ENCODE measurements around the gene TBC1D10B.

GRCh38 chr16:30383521-30383920 is 13.2 kb upstream of the TBC1D10B start:
- no peak for TF ChIP-seq POLR2A (IDR thresholded peaks at IDR 0.05)
- TF ChIP-seq, protein P1, sequence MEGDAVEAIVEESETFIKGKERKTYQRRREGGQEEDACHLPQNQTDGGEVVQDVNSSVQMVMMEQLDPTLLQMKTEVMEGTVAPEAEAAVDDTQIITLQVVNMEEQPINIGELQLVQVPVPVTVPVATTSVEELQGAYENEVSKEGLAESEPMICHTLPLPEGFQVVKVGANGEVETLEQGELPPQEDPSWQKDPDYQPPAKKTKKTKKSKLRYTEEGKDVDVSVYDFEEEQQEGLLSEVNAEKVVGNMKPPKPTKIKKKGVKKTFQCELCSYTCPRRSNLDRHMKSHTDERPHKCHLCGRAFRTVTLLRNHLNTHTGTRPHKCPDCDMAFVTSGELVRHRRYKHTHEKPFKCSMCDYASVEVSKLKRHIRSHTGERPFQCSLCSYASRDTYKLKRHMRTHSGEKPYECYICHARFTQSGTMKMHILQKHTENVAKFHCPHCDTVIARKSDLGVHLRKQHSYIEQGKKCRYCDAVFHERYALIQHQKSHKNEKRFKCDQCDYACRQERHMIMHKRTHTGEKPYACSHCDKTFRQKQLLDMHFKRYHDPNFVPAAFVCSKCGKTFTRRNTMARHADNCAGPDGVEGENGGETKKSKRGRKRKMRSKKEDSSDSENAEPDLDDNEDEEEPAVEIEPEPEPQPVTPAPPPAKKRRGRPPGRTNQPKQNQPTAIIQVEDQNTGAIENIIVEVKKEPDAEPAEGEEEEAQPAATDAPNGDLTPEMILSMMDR (IDR thresholded peaks at IDR 0.05): no peak
- no peak for TF ChIP-seq EP300 (IDR thresholded peaks at IDR 0.05)

Measured in sigmoid colon (tissue), 4 donors.